NB4 (cell line): Measurements from ENCODE around the gene NADK.

Source experiments
- DNase-seq: peaks from one replicate; pipeline ENCODE4 v3.0.0; 2010; ENCODE audit warnings: low read depth
- H3K4me3 ChIP-seq: one replicate; pipeline ENCODE4 v1.5.1; 2011; ENCODE audit warnings: mild to moderate bottlenecking, low read depth, low read length, moderate library complexity
- CTCF ChIP-seq: IDR thresholded peaks from one replicate; pipeline ENCODE4 v1.5.1; 2012; ENCODE audit warnings: low read depth, low read length
- MAX ChIP-seq: IDR thresholded peaks from 2 replicates; pipeline ENCODE4 v1.6.1; 2011; ENCODE audit warnings: low read depth, low read length
- MYC ChIP-seq: IDR thresholded peaks from 2 replicates; pipeline ENCODE4 v1.6.1; 2011; ENCODE audit warnings: low read depth, low read length
- POLR2A ChIP-seq: IDR thresholded peaks from 2 replicates; pipeline ENCODE4 v1.6.1; 2011; ENCODE audit warnings: mild to moderate bottlenecking; ENCODE audit not compliant: insufficient read length; ENCODE audit errors: extremely low read depth

NADK gene

GRCh38 chr1:1788646-1789431, 10.6 kb upstream of the NADK start:
- peak; percentile 44 for DNase-seq
- TF ChIP-seq MAX (no peak), CTCF (peak; percentile 46), MYC (no peak), POLR2A (no peak)

GRCh38 chr1:1788136-1788535, 9.9 kb upstream of the NADK start:
- TF ChIP-seq CTCF (no peak), MYC (no peak), MAX (no peak), POLR2A (no peak)
- H3K4me3 ChIP-seq: no peak overlapping the region
- DNase-seq: peak; percentile 54

More at GRCh38 chr1:1788646-1789431, 10.6 kb upstream of the NADK start:
- no peak overlapping the region for H3K4me3 ChIP-seq

GRCh38 chr1:1786836-1787605, 8.8 kb upstream of the NADK start:
- no peak for TF ChIP-seq MYC
- no peak for TF ChIP-seq POLR2A
- TF ChIP-seq MAX: no peak
- no peak for TF ChIP-seq CTCF
- no peak for DNase-seq
- no peak overlapping the region for H3K4me3 ChIP-seq

GRCh38 chr1:1785666-1786065, 7.4 kb upstream of the NADK start:
- H3K4me3 ChIP-seq: no peak overlapping the region
- DNase-seq: no peak
- TF ChIP-seq CTCF: no peak
- TF ChIP-seq MYC: no peak
- no peak for TF ChIP-seq POLR2A
- TF ChIP-seq MAX: no peak

- TF ChIP-seq CTCF: no peak
- TF ChIP-seq MYC: no peak
- no peak for TF ChIP-seq POLR2A
- no peak for TF ChIP-seq MAX
- H3K4me3 ChIP-seq: no peak overlapping the region
- DNase-seq: no peak
These were observed 6.7 kb upstream of the NADK start for GRCh38 chr1:1784933-1785332.
